HT1080 (cell line): ENCODE results near the gene NFE2L2. TPM values are rescaled to one million over a fixed set of nuclear protein-coding genes. Genes with fewer than 3 reads are reported as not detected.
A peak's percentile ranks its signal among the peaks of the same experiment; 100 is the strongest.
"Not testable (repeated sequence)": the region's sequence is repeated elsewhere in the genome, so short reads cannot be mapped to it uniquely, and the experiment has no call there.

ENCODE experiments used
- DNase-seq: peaks from one replicate; pipeline ENCODE4 v3.0.0-alpha.2; 2015; ENCODE audit warnings: low read depth
- total RNA-seq: library from RNA; depleted of rRNA; stranded (reverse); fragments of >200 nt; shearing (Covaris generic); gene quantifications from 2 replicates; pipeline ENCODE4 v1.2.3, GENCODE V29; 2014

Gene NFE2L2
- total RNA-seq, 1 experiment from 2014 or later, result 43.0 TPM

DNA sequence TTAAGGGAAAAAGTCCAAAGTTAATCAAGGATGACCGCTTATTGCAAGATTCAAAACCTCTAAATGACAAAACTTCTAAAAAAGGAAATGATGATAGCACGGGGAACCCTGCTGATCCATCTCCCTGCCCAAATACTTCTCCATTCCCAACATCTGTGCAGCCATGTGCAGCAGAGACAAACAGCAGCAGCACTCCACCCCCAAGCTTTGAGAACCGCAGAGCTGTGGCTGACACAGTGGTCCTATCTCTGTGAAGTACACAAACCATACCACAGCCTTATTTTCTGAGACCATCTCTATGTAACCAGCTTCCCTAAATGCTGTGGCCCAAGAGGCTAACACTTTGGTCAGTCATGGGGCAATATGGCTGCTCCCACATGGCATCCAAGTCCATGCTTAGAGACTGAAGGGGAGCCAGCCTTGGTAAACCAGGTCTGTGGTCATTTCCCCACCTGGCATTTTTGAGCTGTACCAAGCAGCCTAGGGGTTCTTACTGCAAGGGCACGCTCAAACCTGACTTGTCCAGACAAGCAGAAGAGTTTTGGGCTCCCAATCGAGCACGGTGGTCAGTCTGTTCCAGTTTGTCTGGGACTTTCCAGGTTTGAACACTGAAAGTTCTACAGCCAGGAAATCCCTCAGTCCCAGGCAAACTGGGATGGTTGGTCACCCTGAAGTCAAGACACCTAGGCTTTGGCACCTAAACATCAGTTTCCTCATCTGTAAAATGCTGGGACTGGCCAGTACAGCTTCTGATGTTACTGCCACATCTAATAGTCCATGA lies 17.1 kb upstream of the NFE2L2 start:
- no peak for DNase-seq

- DNase-seq, result no peak
Observed at GRCh38 chr2:177279847-177280246, 15.3 kb upstream of the NFE2L2 start.

DNA sequence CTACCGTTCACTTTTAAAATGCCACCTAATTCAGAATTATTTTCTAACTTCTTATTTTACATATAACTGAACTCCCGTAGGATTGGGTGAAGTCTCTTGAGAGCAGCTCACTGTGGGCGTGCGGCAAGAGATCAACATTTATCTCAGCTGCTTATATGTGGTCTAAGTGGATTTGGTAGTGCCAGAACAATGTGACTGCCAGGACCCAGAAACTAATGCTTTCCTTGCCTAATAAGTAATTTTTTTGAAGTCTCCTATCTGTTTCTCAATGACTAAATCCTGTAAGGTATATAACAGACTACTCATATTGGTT lies 11.2 kb upstream of the NFE2L2 start:
- no peak for DNase-seq

GRCh38 chr2:177275040-177275742 lies 10.7 kb upstream of the NFE2L2 start:
- no peak for DNase-seq

- no peak for DNase-seq
Observed at GRCh38 chr2:177273408-177273807, 8.9 kb upstream of the NFE2L2 start.

DNA sequence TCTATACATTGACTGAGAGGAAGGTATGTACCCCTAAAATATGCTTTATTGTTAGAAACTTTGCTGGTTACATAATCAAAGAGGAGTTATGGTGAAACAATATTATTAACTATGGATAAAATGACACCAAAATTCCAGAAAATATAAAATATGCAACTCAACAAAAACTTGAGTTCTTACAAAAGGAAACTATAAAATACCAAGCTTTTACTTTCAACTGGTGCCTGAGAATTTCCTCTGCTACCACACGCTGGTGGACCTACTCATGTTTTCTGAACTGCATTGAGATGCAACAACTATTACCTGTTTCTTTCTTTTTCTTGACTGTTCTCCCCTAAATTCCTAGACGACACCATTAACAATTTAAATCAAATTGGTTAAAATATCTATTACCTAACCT lies 8.2 kb upstream of the NFE2L2 start:
- no peak for DNase-seq

GRCh38 chr2:177271981-177272666 lies 7.6 kb upstream of the NFE2L2 start:
- no peak for DNase-seq

DNA sequence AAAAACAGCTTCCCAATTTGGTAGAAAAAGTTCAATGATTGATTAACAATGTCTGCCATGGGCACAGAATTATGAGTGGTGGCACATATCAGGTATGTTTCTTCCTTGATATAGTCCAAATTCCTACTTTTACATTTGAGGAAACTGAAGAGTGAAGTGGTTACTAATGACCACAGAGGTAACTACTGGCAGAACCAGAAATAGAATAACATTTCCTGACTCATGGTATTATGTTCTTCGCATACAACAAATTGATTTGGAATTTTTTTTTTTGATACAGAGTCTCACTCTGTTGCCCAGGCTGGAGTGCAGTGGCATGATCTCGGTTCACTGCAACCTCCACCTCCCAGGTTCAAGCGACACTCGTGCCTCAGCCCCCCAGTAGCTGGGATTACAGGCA lies 6.0 kb upstream of the NFE2L2 start:
- no peak for DNase-seq

DNA sequence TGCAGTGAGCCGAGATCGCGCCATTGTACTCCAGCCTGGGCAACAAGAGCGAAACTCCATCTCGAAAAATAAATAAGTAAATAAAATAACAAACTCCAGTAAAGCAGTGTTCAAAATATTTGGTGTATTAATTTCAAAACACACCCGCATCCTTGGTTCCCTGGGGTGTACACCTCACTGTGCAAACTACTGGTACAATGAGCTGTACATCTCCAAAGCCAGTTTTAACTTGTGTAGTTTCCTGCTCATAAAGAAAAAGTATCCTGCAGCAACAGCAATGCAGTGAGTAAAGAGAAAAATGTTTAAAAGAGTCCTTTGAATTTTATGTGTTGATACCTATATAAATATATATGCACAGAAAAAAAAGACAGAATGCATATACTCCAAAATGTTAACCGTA lies 4.4 kb upstream of the NFE2L2 start:
- DNase-seq, result no peak

DNA sequence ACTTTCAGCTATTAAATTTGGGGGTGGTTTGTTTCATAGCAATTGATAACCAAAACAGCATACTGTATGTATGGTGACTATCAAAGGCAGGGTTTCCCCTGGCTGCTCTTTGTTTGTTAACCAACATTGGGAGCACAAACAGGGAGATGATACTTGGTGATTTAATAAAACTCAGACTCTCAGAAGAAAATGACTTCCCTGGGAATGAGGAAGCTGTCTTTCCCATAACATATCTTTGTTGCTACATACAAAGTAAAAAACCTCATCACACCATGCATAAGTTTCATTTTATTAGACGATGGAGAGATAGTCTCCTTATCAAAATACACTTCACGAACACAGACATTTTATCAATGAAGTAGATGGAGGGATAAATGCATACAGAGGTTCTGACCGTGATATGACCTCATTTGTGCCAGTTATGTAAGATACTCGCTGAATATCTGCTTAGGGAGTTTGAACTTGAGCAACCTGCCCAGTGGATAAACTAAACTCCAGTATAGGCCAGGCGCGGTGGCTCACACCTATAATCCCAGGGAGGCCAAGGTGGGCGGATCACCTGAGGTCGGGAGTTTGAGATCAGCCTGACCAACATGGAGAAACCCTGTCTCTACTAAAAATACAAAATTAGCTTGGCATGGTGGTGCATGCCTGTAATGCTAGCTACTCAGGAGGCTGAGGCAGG lies 3.8 kb upstream of the NFE2L2 start:
- DNase-seq, result no peak

DNA sequence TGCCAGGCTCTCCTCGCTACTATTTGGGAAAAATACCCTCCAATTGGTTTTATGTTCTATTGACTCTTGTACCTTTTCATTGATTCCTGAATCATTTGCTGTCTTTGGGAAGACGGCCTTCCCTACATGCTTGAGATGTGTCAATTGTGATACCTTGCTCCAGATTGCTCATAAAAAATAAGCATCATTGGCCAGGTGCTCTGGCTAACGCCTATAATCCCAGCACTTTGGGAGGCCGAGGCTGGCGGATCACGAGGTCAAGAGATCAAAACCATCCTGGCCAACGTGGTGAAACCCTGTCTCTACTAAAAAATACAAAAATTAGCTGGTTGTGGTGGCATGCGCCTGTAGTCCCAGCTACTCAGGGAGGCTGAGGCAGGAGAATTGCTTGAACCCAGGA lies 2.4 kb upstream of the NFE2L2 start:
- not testable (repeated sequence) for DNase-seq

DNA sequence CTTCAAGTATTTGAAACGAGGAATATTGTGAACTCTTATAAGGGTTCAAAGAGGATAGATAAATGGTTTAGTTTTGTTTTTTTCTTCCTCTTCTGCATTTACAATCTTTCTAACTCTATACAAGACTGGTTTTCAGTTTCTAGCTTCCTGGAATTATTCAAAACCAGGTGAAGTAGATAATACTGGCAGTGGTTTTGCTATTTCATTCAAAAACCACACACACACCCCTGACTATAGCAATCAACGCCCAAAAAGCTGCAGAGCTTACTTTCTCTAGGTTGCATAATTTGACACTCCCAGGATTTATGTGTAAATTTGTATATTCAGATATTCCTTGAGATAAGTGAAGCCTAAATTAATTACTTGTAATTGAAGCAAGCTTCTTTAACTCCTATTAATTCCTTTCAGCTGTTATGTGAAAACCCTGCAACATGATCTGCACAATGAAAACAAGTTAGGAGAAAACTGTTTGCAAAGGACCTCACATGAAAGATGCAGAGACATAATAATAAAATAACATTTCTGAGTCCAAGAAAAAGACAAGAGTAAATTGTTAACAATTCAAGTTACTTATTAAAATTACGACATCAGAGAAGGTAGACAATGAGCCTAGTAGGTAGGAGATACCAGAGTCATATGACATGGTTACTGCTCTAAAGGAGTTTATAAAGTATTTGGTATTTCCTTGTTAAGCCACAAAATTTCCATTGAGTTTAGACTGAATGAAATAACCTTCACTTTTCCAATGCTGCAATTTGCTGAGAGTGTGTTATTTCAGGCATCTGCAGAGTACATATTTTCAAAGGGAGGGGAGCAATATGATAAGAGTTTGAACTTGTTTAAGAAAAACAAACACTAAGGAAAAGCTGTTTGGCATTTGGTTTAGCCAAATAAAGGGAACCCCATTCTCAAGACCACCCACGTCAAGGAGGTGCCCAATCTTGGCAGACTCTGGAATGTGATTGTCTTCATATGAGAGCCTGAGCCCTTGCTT lies 1.6 kb upstream of the NFE2L2 start:
- no peak for DNase-seq

DNA sequence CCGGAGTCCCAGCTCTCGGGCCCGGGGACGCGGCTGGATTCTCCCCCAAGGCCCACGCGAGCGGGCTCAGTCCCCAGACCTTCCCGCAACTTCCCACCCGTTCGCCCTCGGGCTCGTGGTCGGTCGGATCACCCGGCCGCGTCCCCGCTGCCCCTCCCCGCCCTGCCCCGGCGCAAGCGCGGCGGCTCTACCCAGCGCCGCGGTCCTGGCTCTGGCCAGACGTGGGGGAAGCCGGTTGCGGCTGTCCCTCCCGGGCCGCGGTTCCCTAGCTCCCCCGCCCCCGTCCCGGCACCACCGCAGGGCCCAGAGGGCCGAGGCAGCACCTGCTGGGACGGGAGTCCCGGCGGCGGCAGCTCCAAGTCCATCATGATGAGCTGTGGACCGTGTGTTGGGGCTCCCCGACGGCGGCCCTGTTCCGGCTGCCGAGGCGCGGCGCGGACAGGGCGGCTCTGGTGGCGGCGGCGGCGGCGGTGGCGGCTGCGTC lies 276 bp downstream of the NFE2L2 start:
- DNase-seq, result no peak

GRCh38 chr2:177263451-177264208 lies 897 bp downstream of the NFE2L2 start:
- DNase-seq, result peak; percentile 94

DNA sequence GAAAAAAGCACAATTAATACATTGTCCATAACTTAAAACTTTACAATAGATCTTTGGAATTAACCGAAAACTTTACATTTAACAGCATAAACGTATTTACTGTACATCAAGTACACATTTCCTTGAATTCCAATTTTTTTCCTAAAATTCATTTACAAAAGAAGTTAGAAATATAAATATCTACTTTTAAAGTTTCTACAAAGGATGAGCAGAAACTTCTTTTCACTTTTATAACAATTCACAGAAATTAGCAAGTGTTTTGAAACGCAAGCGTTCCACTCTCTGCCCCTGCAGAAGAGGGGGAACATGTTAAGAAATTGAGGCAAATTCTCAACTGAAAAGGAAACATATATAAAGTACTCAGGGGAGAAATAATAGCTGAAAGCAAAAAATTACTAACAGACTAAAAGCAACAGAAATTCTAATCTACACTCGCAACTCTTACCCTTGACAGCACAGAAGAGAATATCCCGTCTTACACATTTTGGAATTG lies 1.5 kb downstream of the NFE2L2 start:
- DNase-seq, result no peak

DNA sequence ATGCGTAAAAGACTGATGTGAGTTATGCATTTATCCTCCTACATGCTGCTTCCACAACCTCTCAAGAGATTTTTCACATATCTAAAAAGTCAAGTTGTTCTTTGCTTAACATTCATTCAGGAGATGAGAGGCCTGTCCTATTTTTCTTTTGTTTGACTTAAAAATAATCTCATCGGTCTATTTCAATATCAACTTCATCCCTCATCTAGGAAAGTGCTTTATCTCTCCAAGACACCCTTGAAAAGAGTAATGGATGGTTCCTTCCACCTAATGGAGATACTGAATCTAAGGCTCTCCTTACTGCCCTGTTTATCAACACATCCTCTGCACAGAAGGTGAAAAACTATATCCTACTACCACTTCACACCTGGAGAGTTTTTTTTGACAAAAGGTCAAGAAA lies 2.4 kb downstream of the NFE2L2 start:
- no peak for DNase-seq

- DNase-seq, result no peak
Observed at GRCh38 chr2:177261116-177262060, 3.1 kb downstream of the NFE2L2 start.

DNA sequence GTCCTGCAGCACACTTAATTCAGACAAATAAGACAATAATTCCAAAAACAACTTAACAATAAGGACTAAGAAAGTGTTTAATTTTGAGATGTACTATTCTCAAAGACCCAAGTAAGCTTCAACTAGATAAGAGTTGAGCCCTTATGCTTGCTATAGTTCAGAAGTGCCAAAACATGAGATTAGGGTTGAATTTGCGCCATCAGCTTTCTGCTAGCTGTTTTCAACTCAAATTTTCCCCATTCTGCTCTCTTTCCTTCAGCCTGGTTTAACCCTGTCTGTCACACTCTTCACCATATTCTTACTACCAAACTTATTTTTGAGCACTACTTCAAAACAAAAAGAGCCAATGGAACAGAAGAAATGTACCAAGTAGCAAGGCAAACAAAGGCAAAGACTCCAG lies 4.1 kb downstream of the NFE2L2 start:
- DNase-seq, result no peak
